Heart left ventricle (tissue), 16 donors: ENCODE measurements around the gene RBMS2. TPM values are rescaled to one million over a fixed set of nuclear protein-coding genes. Genes with fewer than 3 reads are reported as not detected.
A peak's percentile ranks its signal among the peaks of the same experiment; 100 is the strongest.

ENCODE experiments used
- ATAC-seq, 4 donors: fragments of 200-7000 bp; cut with Tn5 transposase; one replicate each; pipeline ENCODE4 v1.9.1; 2020 to 2022; ENCODE audit warnings: moderate library complexity in 4 of 4, mild to moderate bottlenecking in 3 of 4, moderate number of reproducible peaks in 1 of 4
- DNase-seq, 5 donors: peaks; one replicate each; pipeline ENCODE4 v3.0.0-alpha.2; 2020
- H3K27ac ChIP-seq, 12 donors: fragments of 200-600 bp; sonication (generic) in 4 of 12; one replicate each; pipeline versions ENCODE4 v1.5.0 to v1.8.0; 2016 to 2022; ENCODE audit warnings: mild to moderate bottlenecking in 2 of 12
- H3K27me3 ChIP-seq, 9 donors: fragments of 200-600 bp; sonication (generic) in 2 of 9; one replicate each; pipeline versions ENCODE4 v1.5.1 to v1.8.0; 2016 to 2022; ENCODE audit warnings: mild to moderate bottlenecking in 3 of 9
- H3K36me3 ChIP-seq, 9 donors: fragments of 200-600 bp; sonication (generic) in 2 of 9; one replicate each; pipeline versions ENCODE4 v1.5.0 to v1.8.0; 2018 to 2022; ENCODE audit warnings: mild to moderate bottlenecking in 2 of 9
- H3K4me1 ChIP-seq, 12 donors: fragments of 200-600 bp; sonication (generic) in 4 of 12; one replicate each; pipeline versions ENCODE4 v1.5.0 to v1.8.0; 2016 to 2022; ENCODE audit warnings: mild to moderate bottlenecking in 3 of 12
- H3K4me3 ChIP-seq, 12 donors: fragments of 200-600 bp; sonication (generic) in 4 of 12; one replicate each; pipeline versions ENCODE4 v1.5.0 to v1.8.0; 2017 to 2022; ENCODE audit warnings: mild to moderate bottlenecking in 9 of 12, moderate library complexity in 4 of 12
- H3K9me3 ChIP-seq, 12 donors: fragments of 200-600 bp; sonication (generic) in 4 of 12; one replicate each; pipeline versions ENCODE4 v1.5.0 to v1.8.0; 2016 to 2022; ENCODE audit warnings: mild to moderate bottlenecking in 1 of 12
- CTCF ChIP-seq, 12 donors: fragments of 200-600 bp; sonication (generic) in 4 of 12; IDR thresholded peaks; one replicate each; pipeline versions ENCODE4 v1.5.0 to v1.8.0; 2018 to 2022; ENCODE audit warnings: antibody characterized with exemption in 12 of 12, mild to moderate bottlenecking in 5 of 12
- POLR2A ChIP-seq, 2 donors: fragments of 450-650 bp; IDR thresholded peaks; one replicate each; pipeline ENCODE4 v1.6.1; 2017; ENCODE audit warnings: antibody characterized with exemption in 2 of 2, mild to moderate bottlenecking in 2 of 2, moderate library complexity in 2 of 2
- WGBS, 4 donors: extraction: QIAGEN DNeasy Blood & Tissue Kit in 2 of 4; methylation state at CpG; one replicate each; pipeline versions ENCODE4 v1.1.5 to v1.1.7; 2013 to 2018; 5-methylcytosine and 5-hydroxymethylcytosine counted together
- intact Hi-C, 10 donors: fragments of 100-400 bp; cut with DNase I; formaldehyde crosslinking; loops; one replicate each; pipeline versions ENCODE4 v1.11.1 to v1.14.2; 2022
- polyA plus RNA-seq, 2 donors: library from polyadenylated mRNA; stranded (reverse); fragments of 200-250 nt; gene quantifications; one replicate each; pipeline ENCODE4 v1.2.3, GENCODE V29; 2013
- total RNA-seq, 9 donors: library from RNA; depleted of rRNA in 2 of 9; stranded (reverse); fragments of >200 nt in 2 of 9; fragmentation: NEBNext Ultra II Directional in 3 of 9; extraction: Animal tissue kit (Norgen Biotek cat#: 25700) in 3 of 9; gene quantifications; one replicate each; pipeline versions ENCODE4 v1.1.0 to v1.2.4, GENCODE V29; 2016 to 2023
- donor health status: ischemic (EF 13 %, LVEDD 7.1; RV severe dilation, severe dysfunction).
- donor health status: healthy with polysubstance abuse.
- donor health status: DM: no; HTN: yes; CAD: no.
- donor health status: DM: no; HTN: no; CAD: no.
- donor health status: ischemic (EF 25% LVEDD 6.9; RV normal size, moderate dysfunction).
- donor health status: ischemic (EF 25% LVEDD 5.7; RV mildly dilated, moderate dysfunction).
- donor health status: healthy.
- donor health status: DM: yes; HTN: yes; CAD: no.
- donor health status: ischemic (EF 35%, LVEDD 5.7; RV mildly dilated, moderate dysfunction).
- donor health status: nonischemic (EF 11% LVEDD 7.7; RV severe dilation, severe dysfunction).
- donor health status: DM: yes; HTN: yes; CAD: no.
- donor health status: PGD.
- donor health status: ischemic (EF 29% LVEDD 5.4; RV normal size, mild dysfunction).
- donor health status: nonischemic (EF 23%, LVEDD 6.1; RV moderate dilation, normal function).

RBMS2 gene
- total and polyA plus RNA-seq, 11 donors, result 8.8 to 37.3 (median 29.1) TPM

- Histone ChIP-seq H3K4me1 (peaks cover 0 to 20% (median 5%) of the 10 kb centered on the region in 12 donors), H3K4me3 (no peak overlapping the region), H3K27me3 (no peaks in the 10 kb centered on the region), H3K9me3 (no peaks in the 10 kb centered on the region), H3K27ac (no peak overlapping the region), H3K36me3 (peaks cover 0 to 22% (median 12%) of the 10 kb centered on the region in 9 donors)
- DNase-seq (no peak), ATAC-seq (no peak)
- WGBS, 4 donors, result 96 to 99% (median 98%) methylated on average over 3 of the region's 3 CpGs
- TF ChIP-seq POLR2A (IDR thresholded peaks at IDR 0.05) (no peak), CTCF (IDR thresholded peaks at IDR 0.05) (no peak)
- intact Hi-C loops, result no loop called here
Measured at GRCh38 chr12:56545023-56545604, 23.5 kb downstream of the RBMS2 start.

GRCh38 chr12:56546680-56547079, 25.1 kb downstream of the RBMS2 start:
- 79 to 96% (median 92%) methylated on average over 5 of the region's 5 CpGs for WGBS, 4 donors

GRCh38 chr12:56551070-56551469, 29.4 kb downstream of the RBMS2 start:
- no peak overlapping the region for H3K27ac ChIP-seq
- H3K36me3 ChIP-seq, result peaks cover 0 to 16% (median 5%) of the 10 kb centered on the region in 9 donors
- H3K4me1 ChIP-seq, result peaks cover 0 to 24% (median 2%) of the 10 kb centered on the region in 12 donors
- intact Hi-C loops, result no loop called here
- H3K27me3 ChIP-seq, result no peaks in the 10 kb centered on the region
- WGBS, 4 donors, result 95 to 99% (median 96%) methylated on average over 5 of the region's 5 CpGs
- no peak overlapping the region for H3K4me3 ChIP-seq
- TF ChIP-seq CTCF (IDR thresholded peaks at IDR 0.05), result no peak
- TF ChIP-seq POLR2A (IDR thresholded peaks at IDR 0.05), result no peak
- ATAC-seq (no peak), DNase-seq (no peak)
- no peaks in the 10 kb centered on the region for H3K9me3 ChIP-seq

More at GRCh38 chr12:56546680-56547079, 25.1 kb downstream of the RBMS2 start:
- TF ChIP-seq CTCF (IDR thresholded peaks at IDR 0.05) (no peak), POLR2A (IDR thresholded peaks at IDR 0.05) (no peak)
- ATAC-seq (no peak), DNase-seq (no peak)
- Histone ChIP-seq H3K36me3 (peaks cover 0 to 13% (median 6%) of the 10 kb centered on the region in 9 donors), H3K4me3 (no peak overlapping the region), H3K4me1 (peaks cover 0 to 6% (median under 1%) of the 10 kb centered on the region in 12 donors), H3K27me3 (no peaks in the 10 kb centered on the region), H3K27ac (no peak overlapping the region), H3K9me3 (no peaks in the 10 kb centered on the region)
- intact Hi-C loops, result no loop called here

- peaks cover 0 to 67% (median 29%) of the 10 kb centered on the region in 9 donors for H3K36me3 ChIP-seq
- peak in 1 of 2 donors; percentile 39 for TF ChIP-seq POLR2A (IDR thresholded peaks at IDR 0.05)
- peak in 6 of 12 donors; percentile 9 to 31 (median 18) for TF ChIP-seq CTCF (IDR thresholded peaks at IDR 0.05)
- DNase-seq, result peak; percentile 80 to 91 (median 91)
Measured at GRCh38 chr12:56565510-56566101, 44.0 kb downstream of the RBMS2 start.

More at GRCh38 chr12:56565510-56566101, 44.0 kb downstream of the RBMS2 start:
- ATAC-seq, result peak; percentile 91 to 97 (median 95)
- Histone ChIP-seq H3K4me3 (peak overlapping the region in 4 of 12 donors; percentile 4 to 21 (median 9)), H3K4me1 (peaks cover 4 to 59% (median 38%) of the 10 kb centered on the region in 12 donors), H3K27me3 (no peaks in the 10 kb centered on the region), H3K9me3 (no peaks in the 10 kb centered on the region), H3K27ac (peak overlapping the region; percentile 49 to 93 (median 84))
- WGBS, 4 donors, result 40 to 45% (median 42%) methylated on average over 6 of the region's 6 CpGs
- intact Hi-C loops, result loop anchor here in 5 of 10 donors (1.0 to 5.0 kb wide), 5 partner anchors 38 to 45 kb away; partner anchors contain the start of gene RBMS2 (in 2 of the 5)
